K562 (cell line): ENCODE results near the gene MAPT. TPM values are rescaled to one million over a fixed set of nuclear protein-coding genes. Genes with fewer than 3 reads are reported as not detected.
A peak's percentile ranks its signal among the peaks of the same experiment; 100 is the strongest.

Experiments
- CREB5 ChIP-seq: fragments of 250-450 bp; sonication (Bioruptor Pico); IDR thresholded peaks from 2 replicates; pipeline ENCODE4 v1.5.0; 2020; ENCODE audit warnings: mild to moderate bottlenecking
- CTBP1 ChIP-seq: fragments of 450-650 bp; IDR thresholded peaks from 2 replicates; pipeline ENCODE4 v1.6.1; 2016; ENCODE audit warnings: borderline replicate concordance
- GTF2F1 ChIP-seq: IDR thresholded peaks from 2 replicates; pipeline ENCODE4 v1.6.1; 2011; ENCODE audit warnings: low read depth, low read length, improper control_type of control experiment
- JUND ChIP-seq, 2 experiments: IDR thresholded peaks; 2 replicates in 1 of 2; 3 replicates in 1 of 2; pipeline ENCODE4 v1.6.1; 2011; ENCODE audit warnings: borderline replicate concordance in 2 of 2, low read depth in 2 of 2, low read length in 2 of 2, improper control_type of control experiment in 1 of 2, missing biosample characterization in 1 of 2, missing genetic modification characterization in 1 of 2, missing genetic modification reagents in 1 of 2
- MITF ChIP-seq: IDR thresholded peaks from 2 replicates; pipeline ENCODE4 v1.6.1; 2014; ENCODE audit warnings: antibody characterized with exemption
- NFIC ChIP-seq: fragments of 450-650 bp; IDR thresholded peaks from 2 replicates; pipeline ENCODE4 v1.6.1; 2017; ENCODE audit warnings: mild to moderate bottlenecking, inconsistent platforms
- RBM15 ChIP-seq: fragments of 200-400 bp; formaldehyde crosslinking; IDR thresholded peaks from 2 replicates; pipeline ENCODE4 v1.6.1; 2018; ENCODE audit warnings: mild to moderate bottlenecking, low read length, moderate library complexity; ENCODE audit not compliant: insufficient read depth
- SETDB1 ChIP-seq: IDR thresholded peaks from one replicate; pipeline ENCODE4 v1.6.1; 2012; ENCODE audit warnings: low read length, control low read depth, inconsistent platforms
- TRIM24 ChIP-seq, 2 experiments: fragments of 450-650 bp; IDR thresholded peaks; 2 replicates each; pipeline ENCODE4 v1.6.1; 2016
- ZBTB7A ChIP-seq: IDR thresholded peaks from 2 replicates; pipeline ENCODE4 v1.6.1; 2011; ENCODE audit warnings: low read depth, mild to moderate bottlenecking, low read length, moderate library complexity, borderline replicate concordance; ENCODE audit not compliant: control insufficient read depth
- ZNF174 ChIP-seq: fragments of 250-450 bp; sonication (Bioruptor Pico); IDR thresholded peaks from 2 replicates; pipeline ENCODE4 v1.4.0; 2020; ENCODE audit warnings: mild to moderate bottlenecking
- ZNF217 ChIP-seq: sonication (generic); formaldehyde crosslinking; IDR thresholded peaks from 2 replicates; pipeline ENCODE4 v1.8.0; 2022; ENCODE audit warnings: mild to moderate bottlenecking, missing genetic modification reagents
- ZNF318 ChIP-seq, 2 experiments: fragments of 450-650 bp; IDR thresholded peaks; 2 replicates each; pipeline ENCODE4 v1.6.1; 2016; ENCODE audit warnings: mild to moderate bottlenecking in 2 of 2, borderline replicate concordance in 1 of 2, low read depth in 1 of 2, moderate library complexity in 1 of 2
- ZNF511 ChIP-seq: sonication (generic); formaldehyde crosslinking; IDR thresholded peaks from 2 replicates; pipeline ENCODE4 v1.8.0; 2022; ENCODE audit warnings: mild to moderate bottlenecking, missing genetic modification reagents
- ZNF586 ChIP-seq: fragments of 450-650 bp; formaldehyde crosslinking; conservative IDR thresholded peaks from 2 replicates; pipeline ENCODE4 v1.4.0; 2020; ENCODE audit warnings: mild to moderate bottlenecking, moderate library complexity
- polyA plus RNA-seq, 8 experiments: library from polyadenylated mRNA; depleted of rRNA in 4 of 8; stranded (reverse) in 5 of 8; unstranded in 3 of 8; fragments of >200 nt; fragmentation: Nextera tagmentation in 2 of 8; fragmentation: Illumina TruSeq in 1 of 8; extraction: Ambion mirVana in 2 of 8; extraction: Trizol in 1 of 8; gene quantifications; 2 replicates each; pipeline versions ENCODE4 v1.2.1 to v1.2.3, GENCODE V29; 2011 to 2014; ENCODE audit warnings: inconsistent platforms in 1 of 8, missing spikeins in 1 of 8
- total RNA-seq, 7 experiments: library from RNA; depleted of rRNA in 6 of 7; stranded (reverse); fragments of >200 nt in 6 of 7; fragmentation: Illumina TruSeq in 2 of 7; extraction: Trizol in 2 of 7; gene quantifications; 2 replicates each; pipeline versions ENCODE4 v1.2.1 to v1.2.3, GENCODE V29; 2011 to 2021; ENCODE audit warnings: low replicate concordance in 1 of 7

The MAPT gene
- total and polyA plus RNA-seq, 9 of the 15 experiments (the other 6 are each of a cell fraction or from before 2014, with no cell fraction given): 0.04 to 1.1 (median 0.36) TPM

GRCh38 chr17:45894022-45894784 is at the start of gene MAPT (continued):
- TF ChIP-seq ZNF318 (IDR thresholded peaks at IDR 0.05; ENCODE audit: borderline replicate concordance in 1 of 2, low read depth in 1 of 2) (no peak), CREB5 (no peak), MITF (no peak), ZNF511 (CRISPR knock-in tag) (no peak), RBM15 (no peak), ZNF174 (CRISPR knock-in tag) (no peak), ZBTB7A (peak; percentile 52; the same call in 1 of the 2 replicates), GTF2F1 (no peak), ZNF586 (no peak), NFIC (0 out of 2 replicates have a peak, but pooled peaks have one; percentile 18), ZNF217 (CRISPR knock-in tag) (no peak), JUND (IDR thresholded peaks at IDR 0.05; ENCODE audit: borderline replicate concordance, low read depth, low read length) (peak; percentile 56), JUND (tag; IDR thresholded peaks at IDR 0.05; ENCODE audit: borderline replicate concordance, low read depth, low read length) (no peak; the same call in 2 of the 3 replicates), SETDB1 (peak; percentile 85), CTBP1 (peak; percentile 93), TRIM24 (IDR thresholded peaks at IDR 0.05) (0 out of 4 replicates have a peak, but pooled peaks have one; percentile 14 to 41)
